Mesenteric fat pad (tissue), 1 donor: Measurements from ENCODE around the gene EDA. TPM values are rescaled to one million over a fixed set of nuclear protein-coding genes. Genes with fewer than 3 reads are reported as not detected.
"Not testable (repeated sequence)": the region's sequence is repeated elsewhere in the genome, so short reads cannot be mapped to it uniquely, and the experiment has no call there.

Source experiments
- DNase-seq: peaks from one replicate; pipeline ENCODE4 v3.0.0-alpha.2; 2020; ENCODE audit warnings: low spot score
- total RNA-seq: library from RNA; stranded (reverse); fragmentation: NEBNext Ultra II Directional; extraction: Animal tissue kit (Norgen Biotek cat#: 25700); gene quantifications from one replicate; pipeline ENCODE4 v1.2.1, GENCODE V29; 2021
- donor health status: DM: yes; HTN: yes; CAD: no.

EDA gene
- total RNA-seq, 1 donor from 2014 or later: 3.1 TPM

GRCh38 chrX:69948276-69948797, 332.4 kb downstream of the EDA start:
- no peak for DNase-seq

- no peak for DNase-seq
Measured at GRCh38 chrX:69951753-69952152, 335.8 kb downstream of the EDA start.

GRCh38 chrX:69959712-69960111, 343.8 kb downstream of the EDA start:
- no peak for DNase-seq

- no peak for DNase-seq
Measured at GRCh38 chrX:69961365-69962072, 345.6 kb downstream of the EDA start.

GRCh38 chrX:69968950-69969349, 353.0 kb downstream of the EDA start:
- no peak for DNase-seq

- DNase-seq: no peak
Measured at GRCh38 chrX:69969460-69969859, 353.5 kb downstream of the EDA start.

GRCh38 chrX:69987691-69988090, 371.8 kb downstream of the EDA start:
- no peak for DNase-seq

GRCh38 chrX:69988955-69989394, 373.1 kb downstream of the EDA start:
- no peak for DNase-seq

- no peak for DNase-seq
Measured at GRCh38 chrX:69991685-69992084, 375.8 kb downstream of the EDA start.

- no peak for DNase-seq
Measured at GRCh38 chrX:69993494-69993893, 377.6 kb downstream of the EDA start.

GRCh38 chrX:69995362-69996112, 379.6 kb downstream of the EDA start:
- no peak for DNase-seq

- no peak for DNase-seq
Measured at GRCh38 chrX:69996113-69996468, 380.2 kb downstream of the EDA start.

GRCh38 chrX:69998299-69998698, 382.4 kb downstream of the EDA start:
- not testable (repeated sequence) for DNase-seq

GRCh38 chrX:70001269-70001668, 385.4 kb downstream of the EDA start:
- DNase-seq: no peak

GRCh38 chrX:70001708-70002341, 385.9 kb downstream of the EDA start:
- no peak for DNase-seq

GRCh38 chrX:70007946-70008345, 392.0 kb downstream of the EDA start:
- DNase-seq: no peak

GRCh38 chrX:70009049-70009448, 393.1 kb downstream of the EDA start:
- DNase-seq: no peak

GRCh38 chrX:70009970-70010369, 394.1 kb downstream of the EDA start:
- DNase-seq: no peak

- DNase-seq: no peak
Measured at GRCh38 chrX:70012756-70013155, 396.8 kb downstream of the EDA start.

GRCh38 chrX:70013466-70014381, 397.8 kb downstream of the EDA start:
- DNase-seq: no peak

- no peak for DNase-seq
Measured at GRCh38 chrX:70016513-70016912, 400.6 kb downstream of the EDA start.
